Measurements from ENCODE around the gene ANKRD13B.
"Not testable (repeated sequence)": the region's sequence is repeated elsewhere in the genome, so short reads cannot be mapped to it uniquely, and the experiment has no call there.

The ANKRD13B gene

GRCh38 chr17:29650396-29650795, 57.5 kb downstream of the ANKRD13B start:
- WGBS, 2 experiments: 89 to 96% methylated on average over 4 of the region's 4 CpGs
- H3K27ac ChIP-seq (ENCODE audit: insufficient read depth, low read depth, low read length, poor library complexity, severe bottlenecking): no peak overlapping the region

GRCh38 chr17:29651913-29652312, 59.0 kb downstream of the ANKRD13B start:
- not testable (repeated sequence) for H3K27ac ChIP-seq (ENCODE audit: insufficient read depth, low read depth, low read length, poor library complexity, severe bottlenecking); H3K4me1 ChIP-seq (ENCODE audit: control insufficient read depth, insufficient read depth, low read length); H3K4me3 ChIP-seq (ENCODE audit: insufficient read depth, low read depth, low read length); H3K36me3 ChIP-seq (ENCODE audit: control insufficient read depth, insufficient read depth, low read length); H3K27me3 ChIP-seq (ENCODE audit: control insufficient read depth, insufficient read depth, low read length, poor library complexity, severe bottlenecking); H3K9me3 ChIP-seq (ENCODE audit: control insufficient read depth, low read length)
- WGBS, 2 experiments: 93 to 96% methylated on average over 7 of the region's 7 CpGs

More at GRCh38 chr17:29650396-29650795, 57.5 kb downstream of the ANKRD13B start:
- no peak overlapping the region for H3K4me3 ChIP-seq (ENCODE audit: insufficient read depth, low read depth, low read length)
- no peaks in the 10 kb centered on the region for H3K27me3 ChIP-seq (ENCODE audit: control insufficient read depth, insufficient read depth, low read length, poor library complexity, severe bottlenecking)
- no peaks in the 10 kb centered on the region for H3K36me3 ChIP-seq (ENCODE audit: control insufficient read depth, insufficient read depth, low read length)
- H3K4me1 ChIP-seq (ENCODE audit: control insufficient read depth, insufficient read depth, low read length): no peaks in the 10 kb centered on the region
- no peaks in the 10 kb centered on the region for H3K9me3 ChIP-seq (ENCODE audit: control insufficient read depth, low read length)

DNA sequence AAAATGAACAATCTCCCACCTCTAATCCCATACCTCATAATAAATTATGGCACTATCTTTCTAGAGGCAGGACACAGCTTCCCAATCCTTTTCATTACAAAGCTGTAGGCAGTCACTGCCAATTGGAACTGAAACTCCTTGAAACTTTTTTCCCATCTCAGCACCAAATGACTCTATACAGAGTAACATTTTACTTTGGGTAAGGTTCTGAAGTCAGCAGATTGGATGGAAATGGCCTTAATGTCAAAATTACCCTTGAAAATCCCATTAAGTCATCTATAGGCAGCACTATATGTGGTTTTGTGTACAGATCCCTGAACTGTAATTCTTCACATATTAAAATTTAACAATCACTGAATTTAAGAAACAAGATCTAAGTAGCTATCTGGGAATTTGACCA, 60.0 kb downstream of the ANKRD13B start:
- H3K27me3 ChIP-seq (ENCODE audit: control insufficient read depth, insufficient read depth, low read length, poor library complexity, severe bottlenecking): no peaks in the 10 kb centered on the region
- H3K27ac ChIP-seq (ENCODE audit: insufficient read depth, low read depth, low read length, poor library complexity, severe bottlenecking): no peak overlapping the region
- H3K36me3 ChIP-seq (ENCODE audit: control insufficient read depth, insufficient read depth, low read length): no peaks in the 10 kb centered on the region
- H3K9me3 ChIP-seq (ENCODE audit: control insufficient read depth, low read length): no peaks in the 10 kb centered on the region
- no peak overlapping the region for H3K4me3 ChIP-seq (ENCODE audit: insufficient read depth, low read depth, low read length)
- no peaks in the 10 kb centered on the region for H3K4me1 ChIP-seq (ENCODE audit: control insufficient read depth, insufficient read depth, low read length)

- Histone ChIP-seq H3K9me3 (ENCODE audit: control insufficient read depth, low read length) (no peaks in the 10 kb centered on the region), H3K27me3 (ENCODE audit: control insufficient read depth, insufficient read depth, low read length, poor library complexity, severe bottlenecking) (no peaks in the 10 kb centered on the region), H3K4me3 (ENCODE audit: insufficient read depth, low read depth, low read length) (no peak overlapping the region), H3K27ac (ENCODE audit: insufficient read depth, low read depth, low read length, poor library complexity, severe bottlenecking) (no peak overlapping the region), H3K36me3 (ENCODE audit: control insufficient read depth, insufficient read depth, low read length) (no peaks in the 10 kb centered on the region), H3K4me1 (ENCODE audit: control insufficient read depth, insufficient read depth, low read length) (no peaks in the 10 kb centered on the region)
- WGBS, 2 experiments: 91 to 100% methylated on average over 1 of the region's 1 CpG
Observed at GRCh38 chr17:29653995-29654714, 61.2 kb downstream of the ANKRD13B start.

- H3K27me3 ChIP-seq (ENCODE audit: control insufficient read depth, insufficient read depth, low read length, poor library complexity, severe bottlenecking): no peaks in the 10 kb centered on the region
- no peak overlapping the region for H3K4me3 ChIP-seq (ENCODE audit: insufficient read depth, low read depth, low read length)
- 93 to 95% methylated on average over 6 of the region's 6 CpGs for WGBS, 2 experiments
- H3K27ac ChIP-seq (ENCODE audit: insufficient read depth, low read depth, low read length, poor library complexity, severe bottlenecking): no peak overlapping the region
- no peaks in the 10 kb centered on the region for H3K9me3 ChIP-seq (ENCODE audit: control insufficient read depth, low read length)
- H3K4me1 ChIP-seq (ENCODE audit: control insufficient read depth, insufficient read depth, low read length): no peaks in the 10 kb centered on the region
- H3K36me3 ChIP-seq (ENCODE audit: control insufficient read depth, insufficient read depth, low read length): no peaks in the 10 kb centered on the region
Observed at GRCh38 chr17:29655323-29655722, 62.4 kb downstream of the ANKRD13B start.

DNA sequence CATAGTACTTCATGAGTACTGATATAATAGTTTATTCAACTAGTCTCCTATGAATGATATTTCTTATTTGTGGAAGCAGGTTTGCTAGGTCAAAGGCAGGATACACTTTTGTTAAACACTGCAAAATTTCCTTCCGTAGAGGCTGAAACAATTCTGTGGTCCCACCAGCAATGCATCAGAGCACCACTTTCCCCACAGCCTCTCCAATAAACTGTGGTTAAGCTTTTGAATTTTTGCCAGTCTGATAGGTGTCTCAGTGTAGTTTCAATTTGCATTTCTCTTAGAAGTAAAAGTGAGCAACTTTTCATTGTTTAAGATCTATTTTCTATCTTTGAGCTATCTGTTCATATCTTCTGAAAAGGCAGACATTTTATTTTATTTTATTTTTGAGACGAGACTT, 66.2 kb downstream of the ANKRD13B start:
- no peaks in the 10 kb centered on the region for H3K27me3 ChIP-seq (ENCODE audit: control insufficient read depth, insufficient read depth, low read length, poor library complexity, severe bottlenecking)
- no peaks in the 10 kb centered on the region for H3K4me1 ChIP-seq (ENCODE audit: control insufficient read depth, insufficient read depth, low read length)
- H3K27ac ChIP-seq (ENCODE audit: insufficient read depth, low read depth, low read length, poor library complexity, severe bottlenecking): no peak overlapping the region
- WGBS, 2 experiments: 95 to 99% methylated on average over 2 of the region's 2 CpGs
- no peaks in the 10 kb centered on the region for H3K9me3 ChIP-seq (ENCODE audit: control insufficient read depth, low read length)
- no peak overlapping the region for H3K4me3 ChIP-seq (ENCODE audit: insufficient read depth, low read depth, low read length)
- no peaks in the 10 kb centered on the region for H3K36me3 ChIP-seq (ENCODE audit: control insufficient read depth, insufficient read depth, low read length)

- Histone ChIP-seq H3K27ac (ENCODE audit: insufficient read depth, low read depth, low read length, poor library complexity, severe bottlenecking) (no peak overlapping the region), H3K4me3 (ENCODE audit: insufficient read depth, low read depth, low read length) (no peak overlapping the region), H3K4me1 (ENCODE audit: control insufficient read depth, insufficient read depth, low read length) (no peaks in the 10 kb centered on the region), H3K27me3 (ENCODE audit: control insufficient read depth, insufficient read depth, low read length, poor library complexity, severe bottlenecking) (no peaks in the 10 kb centered on the region), H3K9me3 (ENCODE audit: control insufficient read depth, low read length) (no peaks in the 10 kb centered on the region), H3K36me3 (ENCODE audit: control insufficient read depth, insufficient read depth, low read length) (no peaks in the 10 kb centered on the region)
- 96 to 97% methylated on average over 2 of the region's 2 CpGs for WGBS, 2 experiments
Observed at GRCh38 chr17:29661213-29661612, 68.3 kb downstream of the ANKRD13B start.

- H3K4me3 ChIP-seq (ENCODE audit: insufficient read depth, low read depth, low read length): no peak overlapping the region
- no peaks in the 10 kb centered on the region for H3K27me3 ChIP-seq (ENCODE audit: control insufficient read depth, insufficient read depth, low read length, poor library complexity, severe bottlenecking)
- no peaks in the 10 kb centered on the region for H3K9me3 ChIP-seq (ENCODE audit: control insufficient read depth, low read length)
- H3K36me3 ChIP-seq (ENCODE audit: control insufficient read depth, insufficient read depth, low read length): no peaks in the 10 kb centered on the region
- no peaks in the 10 kb centered on the region for H3K4me1 ChIP-seq (ENCODE audit: control insufficient read depth, insufficient read depth, low read length)
- H3K27ac ChIP-seq (ENCODE audit: insufficient read depth, low read depth, low read length, poor library complexity, severe bottlenecking): no peak overlapping the region
- WGBS, 2 experiments: 25 to 44% methylated on average over 1 of the region's 1 CpG
Observed at GRCh38 chr17:29663155-29663554, 70.2 kb downstream of the ANKRD13B start.
